HL-60 (cell line): ENCODE data around the gene WDR93.

Experiments used
- DNase-seq, 2 experiments: peaks; one replicate each; pipeline ENCODE4 v3.0.0-alpha.2; 2010 to 2020; ENCODE audit warnings: low read depth in 1 of 2, low spot score in 1 of 2
- H3K27ac ChIP-seq: fragments of 250-450 bp; sonication (Bioruptor Pico); replicated peaks from 2 replicates; pipeline ENCODE4 v1.5.1; 2020; ENCODE audit warnings: mild to moderate bottlenecking, moderate library complexity
- H3K27me3 ChIP-seq: fragments of 250-450 bp; sonication (Bioruptor Pico); 2 replicates; pipeline ENCODE4 v1.5.1; 2021; ENCODE audit warnings: mild to moderate bottlenecking, moderate library complexity; ENCODE audit not compliant: insufficient read depth, poor library complexity, severe bottlenecking
- H3K4me3 ChIP-seq: replicated peaks from 2 replicates; pipeline ENCODE4 v1.5.1; 2011; ENCODE audit warnings: mild to moderate bottlenecking, control low read depth, low read length; ENCODE audit not compliant: insufficient read depth
- GABPA ChIP-seq: IDR thresholded peaks from 2 replicates; pipeline ENCODE4 v1.6.1; 2012; ENCODE audit warnings: low read depth
- POLR2AphosphoS5 ChIP-seq: IDR thresholded peaks from 2 replicates; pipeline ENCODE4 v1.6.1; 2012; ENCODE audit warnings: low read depth
- REST ChIP-seq: IDR thresholded peaks from 2 replicates; pipeline ENCODE4 v1.6.1; 2012; ENCODE audit warnings: low read depth; ENCODE audit not compliant: insufficient replicate concordance
- SPI1 ChIP-seq: IDR thresholded peaks from 2 replicates; pipeline ENCODE4 v1.6.1; 2012; ENCODE audit warnings: low read depth, mild to moderate bottlenecking, borderline replicate concordance
- TF ChIP-seq, protein P1 (sequence below): IDR thresholded peaks from one replicate; pipeline ENCODE4 v1.5.1; 2011; ENCODE audit warnings: low read length, control low read depth, inconsistent platforms; ENCODE audit not compliant: insufficient read depth

WDR93 gene

GRCh38 chr15:89652131-89652530 lies 38.5 kb upstream of the WDR93 start:
- Histone ChIP-seq H3K27ac (no peak overlapping the region), H3K27me3 (peaks cover 30% of the 10 kb centered on the region), H3K4me3 (no peak overlapping the region)
- DNase-seq = no peak
- TF ChIP-seq POLR2AphosphoS5 (no peak), REST (no peak), SPI1 (no peak), GABPA (no peak)
- TF ChIP-seq, protein P1, sequence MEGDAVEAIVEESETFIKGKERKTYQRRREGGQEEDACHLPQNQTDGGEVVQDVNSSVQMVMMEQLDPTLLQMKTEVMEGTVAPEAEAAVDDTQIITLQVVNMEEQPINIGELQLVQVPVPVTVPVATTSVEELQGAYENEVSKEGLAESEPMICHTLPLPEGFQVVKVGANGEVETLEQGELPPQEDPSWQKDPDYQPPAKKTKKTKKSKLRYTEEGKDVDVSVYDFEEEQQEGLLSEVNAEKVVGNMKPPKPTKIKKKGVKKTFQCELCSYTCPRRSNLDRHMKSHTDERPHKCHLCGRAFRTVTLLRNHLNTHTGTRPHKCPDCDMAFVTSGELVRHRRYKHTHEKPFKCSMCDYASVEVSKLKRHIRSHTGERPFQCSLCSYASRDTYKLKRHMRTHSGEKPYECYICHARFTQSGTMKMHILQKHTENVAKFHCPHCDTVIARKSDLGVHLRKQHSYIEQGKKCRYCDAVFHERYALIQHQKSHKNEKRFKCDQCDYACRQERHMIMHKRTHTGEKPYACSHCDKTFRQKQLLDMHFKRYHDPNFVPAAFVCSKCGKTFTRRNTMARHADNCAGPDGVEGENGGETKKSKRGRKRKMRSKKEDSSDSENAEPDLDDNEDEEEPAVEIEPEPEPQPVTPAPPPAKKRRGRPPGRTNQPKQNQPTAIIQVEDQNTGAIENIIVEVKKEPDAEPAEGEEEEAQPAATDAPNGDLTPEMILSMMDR = no peak

DNA sequence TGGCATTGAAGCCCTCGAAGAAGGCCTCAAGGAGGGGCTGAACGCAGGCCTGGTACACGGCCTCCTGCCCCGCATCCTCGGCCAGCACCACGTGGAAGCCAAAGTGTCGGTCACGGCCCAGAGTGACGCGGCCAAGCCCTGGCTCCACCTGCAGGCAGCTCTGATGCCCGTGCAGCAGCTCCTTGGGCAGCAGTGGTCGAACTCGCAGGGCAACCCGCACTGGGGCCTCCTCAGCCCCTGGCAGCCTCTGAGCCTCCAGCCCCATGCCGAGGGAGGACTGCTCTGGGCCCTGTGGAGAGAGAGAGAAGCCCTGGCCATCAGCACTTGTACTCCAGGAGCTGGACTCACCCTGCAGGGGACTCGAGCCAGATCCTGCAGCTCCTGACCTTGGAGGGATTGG lies 37.9 kb upstream of the WDR93 start:
- no peak overlapping the region for H3K4me3 ChIP-seq
- no peak for DNase-seq
- TF ChIP-seq POLR2AphosphoS5 = no peak
- TF ChIP-seq, protein P1 = no peak
- TF ChIP-seq GABPA = no peak
- TF ChIP-seq REST = no peak
- no peak overlapping the region for H3K27ac ChIP-seq
- H3K27me3 ChIP-seq = peaks cover 30% of the 10 kb centered on the region

GRCh38 chr15:89653578-89653977 lies 37.0 kb upstream of the WDR93 start:
- DNase-seq = no peak
- H3K4me3 ChIP-seq = no peak overlapping the region
- peaks cover 30% of the 10 kb centered on the region for H3K27me3 ChIP-seq
- H3K27ac ChIP-seq = no peak overlapping the region
- TF ChIP-seq POLR2AphosphoS5 (no peak), GABPA (no peak), SPI1 (no peak), REST (no peak)
- TF ChIP-seq, protein P1 = no peak
